Fibroblast of peridontal ligament (primary cell): Measurements from ENCODE around the gene YIPF4.
"Not testable (repeated sequence)": the region's sequence is repeated elsewhere in the genome, so short reads cannot be mapped to it uniquely, and the experiment has no call there.

Source experiments
- DNase-seq: peaks from one replicate; pipeline ENCODE4 v3.0.0-alpha.2; 2010; ENCODE audit errors: extremely low read depth

Gene YIPF4

GRCh38 chr2:32277674-32278477 is at the start of gene YIPF4:
Gene YIPF4 (plus strand): TSS chr2:32277904. CDS start chr2:32278156, 252 bp downstream.
- DNase-seq, result peak; percentile 96

GRCh38 chr2:32228181-32228580 is 49.5 kb upstream of the YIPF4 start:
- DNase-seq, result no peak

- DNase-seq, result no peak
Measured at GRCh38 chr2:32229635-32230034, 48.1 kb upstream of the YIPF4 start.

- DNase-seq, result no peak
Measured at GRCh38 chr2:32231959-32232358, 45.7 kb upstream of the YIPF4 start.

- DNase-seq, result peak; percentile 27
Measured at GRCh38 chr2:32235315-32235714, 42.4 kb upstream of the YIPF4 start.

GRCh38 chr2:32237488-32237887 is 40.2 kb upstream of the YIPF4 start:
- no peak for DNase-seq

- DNase-seq, result no peak
Measured at GRCh38 chr2:32237996-32238395, 39.7 kb upstream of the YIPF4 start.

- DNase-seq, result no peak
Measured at GRCh38 chr2:32242331-32242730, 35.4 kb upstream of the YIPF4 start.

GRCh38 chr2:32246911-32247310 is 30.8 kb upstream of the YIPF4 start:
- DNase-seq, result no peak

- no peak for DNase-seq
Measured at GRCh38 chr2:32248299-32248698, 29.4 kb upstream of the YIPF4 start.

- DNase-seq, result peak; percentile 19
Measured at GRCh38 chr2:32249731-32250236, 27.9 kb upstream of the YIPF4 start.

- no peak for DNase-seq
Measured at GRCh38 chr2:32250290-32250689, 27.4 kb upstream of the YIPF4 start.

GRCh38 chr2:32258242-32258641 is 19.5 kb upstream of the YIPF4 start:
- no peak for DNase-seq

- no peak for DNase-seq
Measured at GRCh38 chr2:32260376-32260775, 17.3 kb upstream of the YIPF4 start.

- DNase-seq, result no peak
Measured at GRCh38 chr2:32262105-32262504, 15.6 kb upstream of the YIPF4 start.

GRCh38 chr2:32264422-32265105 is 13.1 kb upstream of the YIPF4 start, which contains the start of gene NLRC4:
Gene NLRC4 (minus strand): TSS chr2:32264886. CDS start chr2:32256775, 8,111 bp downstream.
- DNase-seq, result no peak

- no peak for DNase-seq
Measured at GRCh38 chr2:32271063-32271462, 6.6 kb upstream of the YIPF4 start.

GRCh38 chr2:32272279-32272678 is 5.4 kb upstream of the YIPF4 start:
- DNase-seq, result no peak

- no peak for DNase-seq
Measured at GRCh38 chr2:32274289-32274688, 3.4 kb upstream of the YIPF4 start.

- DNase-seq, result not testable (repeated sequence)
Measured at GRCh38 chr2:32275790-32276189, 1.9 kb upstream of the YIPF4 start.

GRCh38 chr2:32277363-32277673 is 386 bp upstream of the YIPF4 start:
- DNase-seq, result no peak

- no peak for DNase-seq
Measured at GRCh38 chr2:32278478-32278853, 762 bp downstream of the YIPF4 start.

GRCh38 chr2:32284321-32284720 is 6.6 kb downstream of the YIPF4 start:
- DNase-seq, result no peak
